ENCODE results near the gene NPHS1.

Gene NPHS1

GRCh38 chr19:35787227-35787799 is 65.0 kb downstream of the NPHS1 start:
- no peak for FAIRE-seq

GRCh38 chr19:35786299-35787160 is 65.8 kb downstream of the NPHS1 start:
- TF ChIP-seq POLR2A (IDR thresholded peaks at IDR 0.05; ENCODE audit: low read depth, low read length): no peak
- DNase-seq (ENCODE audit: insufficient read length, low spot score) (no peak), FAIRE-seq (no peak)

More at GRCh38 chr19:35787227-35787799, 65.0 kb downstream of the NPHS1 start:
- DNase-seq (ENCODE audit: insufficient read length, low spot score): no peak
- TF ChIP-seq POLR2A (IDR thresholded peaks at IDR 0.05; ENCODE audit: low read depth, low read length): no peak

- FAIRE-seq (no peak), DNase-seq (ENCODE audit: insufficient read length, low spot score) (no peak)
- TF ChIP-seq POLR2A (IDR thresholded peaks at IDR 0.05; ENCODE audit: low read depth, low read length): no peak
These were observed 67.0 kb downstream of the NPHS1 start for GRCh38 chr19:35785339-35785627.

- DNase-seq (ENCODE audit: insufficient read length, low spot score) (no peak), FAIRE-seq (no peak)
- no peak for TF ChIP-seq POLR2A (IDR thresholded peaks at IDR 0.05; ENCODE audit: low read depth, low read length)
These were observed 67.6 kb downstream of the NPHS1 start for GRCh38 chr19:35784503-35785338.

GRCh38 chr19:35783469-35784434 is 68.6 kb downstream of the NPHS1 start:
- DNase-seq (ENCODE audit: insufficient read length, low spot score) (no peak), FAIRE-seq (no peak)
- no peak for TF ChIP-seq POLR2A (IDR thresholded peaks at IDR 0.05; ENCODE audit: low read depth, low read length)

GRCh38 chr19:35782589-35782988 is 69.7 kb downstream of the NPHS1 start:
- DNase-seq (ENCODE audit: insufficient read length, low spot score) (no peak), FAIRE-seq (no peak)
- TF ChIP-seq POLR2A (IDR thresholded peaks at IDR 0.05; ENCODE audit: low read depth, low read length): no peak

- FAIRE-seq: no peak
- TF ChIP-seq POLR2A (IDR thresholded peaks at IDR 0.05; ENCODE audit: low read depth, low read length): no peak
- no peak for DNase-seq (ENCODE audit: insufficient read length, low spot score)
These were observed 70.7 kb downstream of the NPHS1 start for GRCh38 chr19:35781650-35782049.

GRCh38 chr19:35780717-35781116 is 71.6 kb downstream of the NPHS1 start:
- FAIRE-seq (no peak), DNase-seq (ENCODE audit: insufficient read length, low spot score) (no peak)
- no peak for TF ChIP-seq POLR2A (IDR thresholded peaks at IDR 0.05; ENCODE audit: low read depth, low read length)

- no peak for DNase-seq (ENCODE audit: insufficient read length, low spot score)
- FAIRE-seq: no peak
- no peak for TF ChIP-seq POLR2A (IDR thresholded peaks at IDR 0.05; ENCODE audit: low read depth, low read length)
These were observed 72.2 kb downstream of the NPHS1 start for GRCh38 chr19:35780058-35780457.

GRCh38 chr19:35779033-35779432 is 73.3 kb downstream of the NPHS1 start:
- no peak for TF ChIP-seq POLR2A (IDR thresholded peaks at IDR 0.05; ENCODE audit: low read depth, low read length)
- DNase-seq (ENCODE audit: insufficient read length, low spot score): no peak
- FAIRE-seq: no peak

GRCh38 chr19:35777961-35778360 is 74.3 kb downstream of the NPHS1 start:
- no peak for FAIRE-seq
- no peak for DNase-seq (ENCODE audit: insufficient read length, low spot score)
- TF ChIP-seq POLR2A (IDR thresholded peaks at IDR 0.05; ENCODE audit: low read depth, low read length): no peak

- no peak for TF ChIP-seq POLR2A (IDR thresholded peaks at IDR 0.05; ENCODE audit: low read depth, low read length)
- DNase-seq (ENCODE audit: insufficient read length, low spot score) (no peak), FAIRE-seq (no peak)
These were observed 75.0 kb downstream of the NPHS1 start for GRCh38 chr19:35777086-35777841.
